Measurements from ENCODE around the gene PTPRG. TPM values are rescaled to one million over a fixed set of nuclear protein-coding genes. Genes with fewer than 3 reads are reported as not detected.

PTPRG gene
- total RNA-seq, 1 donor from 2014 or later = 77.2 TPM

GRCh38 chr3:61637088-61638051 is 76.0 kb downstream of the PTPRG start:
- peaks cover 31% of the 10 kb centered on the region for H3K4me1 Mint-ChIP-seq (ENCODE audit: unreplicated experiment)
- H3K36me3 Mint-ChIP-seq = peaks cover 21% of the 10 kb centered on the region
- no peaks in the 10 kb centered on the region for H3K27me3 Mint-ChIP-seq
- no peak for DNase-seq (ENCODE audit: extremely low spot score, unreplicated experiment)
- TF ChIP-seq, protein P1, sequence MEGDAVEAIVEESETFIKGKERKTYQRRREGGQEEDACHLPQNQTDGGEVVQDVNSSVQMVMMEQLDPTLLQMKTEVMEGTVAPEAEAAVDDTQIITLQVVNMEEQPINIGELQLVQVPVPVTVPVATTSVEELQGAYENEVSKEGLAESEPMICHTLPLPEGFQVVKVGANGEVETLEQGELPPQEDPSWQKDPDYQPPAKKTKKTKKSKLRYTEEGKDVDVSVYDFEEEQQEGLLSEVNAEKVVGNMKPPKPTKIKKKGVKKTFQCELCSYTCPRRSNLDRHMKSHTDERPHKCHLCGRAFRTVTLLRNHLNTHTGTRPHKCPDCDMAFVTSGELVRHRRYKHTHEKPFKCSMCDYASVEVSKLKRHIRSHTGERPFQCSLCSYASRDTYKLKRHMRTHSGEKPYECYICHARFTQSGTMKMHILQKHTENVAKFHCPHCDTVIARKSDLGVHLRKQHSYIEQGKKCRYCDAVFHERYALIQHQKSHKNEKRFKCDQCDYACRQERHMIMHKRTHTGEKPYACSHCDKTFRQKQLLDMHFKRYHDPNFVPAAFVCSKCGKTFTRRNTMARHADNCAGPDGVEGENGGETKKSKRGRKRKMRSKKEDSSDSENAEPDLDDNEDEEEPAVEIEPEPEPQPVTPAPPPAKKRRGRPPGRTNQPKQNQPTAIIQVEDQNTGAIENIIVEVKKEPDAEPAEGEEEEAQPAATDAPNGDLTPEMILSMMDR (conservative IDR thresholded peaks at IDR 0.05) = no peak
- H3K27ac Mint-ChIP-seq = peak overlapping the region; percentile 32
- H3K4me3 Mint-ChIP-seq = no peak overlapping the region
- H3K9me3 Mint-ChIP-seq = peaks cover 9% of the 10 kb centered on the region

DNA sequence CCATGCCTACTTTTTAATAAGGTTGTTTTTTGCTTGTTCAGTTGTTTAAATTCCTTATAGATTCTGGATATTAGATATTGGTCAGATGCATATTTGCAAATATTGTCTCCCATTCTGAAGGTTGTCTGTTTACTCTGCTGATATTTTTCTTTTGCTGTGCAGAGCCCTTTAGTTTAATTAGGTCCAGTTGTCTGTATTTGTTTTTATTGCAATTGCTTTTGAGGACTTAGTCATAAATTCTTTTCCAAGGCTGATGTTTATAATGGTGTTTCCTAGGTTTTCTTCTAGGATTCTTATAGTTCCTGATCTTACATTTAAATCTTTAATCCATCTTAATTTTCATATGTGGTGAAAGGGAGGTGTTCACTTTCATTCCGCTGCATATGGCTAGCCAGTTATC is 77.4 kb downstream of the PTPRG start:
- Mint-ChIP-seq H3K4me1 (ENCODE audit: unreplicated experiment) (peaks cover 34% of the 10 kb centered on the region), H3K36me3 (peaks cover 19% of the 10 kb centered on the region), H3K9me3 (peaks cover 9% of the 10 kb centered on the region), H3K27ac (no peak overlapping the region), H3K4me3 (no peak overlapping the region), H3K27me3 (no peaks in the 10 kb centered on the region)
- TF ChIP-seq, protein P1 (conservative IDR thresholded peaks at IDR 0.05) = no peak
- DNase-seq (ENCODE audit: extremely low spot score, unreplicated experiment) = no peak

DNA sequence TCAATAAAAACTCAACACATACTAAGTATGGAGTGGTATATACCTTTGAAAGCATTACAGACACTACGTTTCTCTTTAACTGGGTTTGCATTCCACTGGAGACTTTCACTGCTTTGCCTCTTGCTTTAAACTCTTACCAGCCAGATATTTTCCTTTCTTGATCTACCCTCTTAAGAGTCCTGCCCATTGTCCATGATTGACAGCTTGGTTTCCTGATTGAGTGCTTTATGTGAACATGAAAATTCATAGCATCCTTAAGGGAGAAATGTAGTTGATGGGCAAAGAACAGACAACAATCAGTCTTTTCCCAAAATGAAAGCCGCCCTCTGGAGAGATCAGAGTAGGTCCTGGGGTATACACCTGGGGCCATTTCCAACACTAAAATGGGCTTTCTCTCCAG is 78.6 kb downstream of the PTPRG start:
- TF ChIP-seq, protein P1 (conservative IDR thresholded peaks at IDR 0.05) = no peak
- peaks cover 9% of the 10 kb centered on the region for H3K9me3 Mint-ChIP-seq
- H3K27ac Mint-ChIP-seq = no peak overlapping the region

DNA sequence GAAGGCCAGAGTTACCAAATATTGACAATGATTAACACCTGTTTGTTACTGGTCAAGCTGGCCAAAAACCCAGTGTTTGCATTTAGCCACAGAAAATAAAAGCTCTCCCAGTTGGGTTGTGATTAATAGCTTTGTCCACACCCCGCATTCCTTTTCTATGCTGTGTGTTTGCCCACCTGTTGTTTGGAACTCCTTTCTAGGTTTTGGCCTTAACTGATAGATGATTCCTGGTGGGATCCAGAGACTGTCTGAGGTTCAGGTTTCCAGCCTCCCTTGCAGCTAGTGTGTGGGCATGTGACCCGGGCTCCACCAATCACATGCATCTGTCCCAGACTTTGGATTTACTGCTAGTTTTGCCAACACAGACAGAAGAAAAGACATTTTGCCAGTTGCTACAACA is 83.8 kb downstream of the PTPRG start:
- TF ChIP-seq, protein P1 (conservative IDR thresholded peaks at IDR 0.05) = no peak
- peaks cover 21% of the 10 kb centered on the region for H3K36me3 Mint-ChIP-seq
- no peak overlapping the region for H3K4me3 Mint-ChIP-seq
- H3K27ac Mint-ChIP-seq = no peak overlapping the region
- no peaks in the 10 kb centered on the region for H3K27me3 Mint-ChIP-seq
- no peak for DNase-seq (ENCODE audit: extremely low spot score, unreplicated experiment)
- H3K9me3 Mint-ChIP-seq = peaks cover 4% of the 10 kb centered on the region
- H3K4me1 Mint-ChIP-seq (ENCODE audit: unreplicated experiment) = peaks cover 43% of the 10 kb centered on the region

More for the DNA sequence above, 78.6 kb downstream of the PTPRG start:
- H3K4me1 Mint-ChIP-seq (ENCODE audit: unreplicated experiment) = peaks cover 27% of the 10 kb centered on the region
- no peaks in the 10 kb centered on the region for H3K27me3 Mint-ChIP-seq
- H3K36me3 Mint-ChIP-seq = peaks cover 13% of the 10 kb centered on the region
- no peak overlapping the region for H3K4me3 Mint-ChIP-seq
- no peak for DNase-seq (ENCODE audit: extremely low spot score, unreplicated experiment)

GRCh38 chr3:61646360-61646759 is 85.0 kb downstream of the PTPRG start:
- Mint-ChIP-seq H3K27ac (no peak overlapping the region), H3K4me3 (no peak overlapping the region), H3K27me3 (no peaks in the 10 kb centered on the region), H3K9me3 (peaks cover 4% of the 10 kb centered on the region), H3K36me3 (peaks cover 21% of the 10 kb centered on the region), H3K4me1 (ENCODE audit: unreplicated experiment) (peaks cover 38% of the 10 kb centered on the region)
- TF ChIP-seq, protein P1 (conservative IDR thresholded peaks at IDR 0.05) = no peak
- DNase-seq (ENCODE audit: extremely low spot score, unreplicated experiment) = no peak

Data from type B pancreatic cell (in vitro differentiated cells).